ENCODE measurements around the gene DENND11.

The DENND11 gene

DNA sequence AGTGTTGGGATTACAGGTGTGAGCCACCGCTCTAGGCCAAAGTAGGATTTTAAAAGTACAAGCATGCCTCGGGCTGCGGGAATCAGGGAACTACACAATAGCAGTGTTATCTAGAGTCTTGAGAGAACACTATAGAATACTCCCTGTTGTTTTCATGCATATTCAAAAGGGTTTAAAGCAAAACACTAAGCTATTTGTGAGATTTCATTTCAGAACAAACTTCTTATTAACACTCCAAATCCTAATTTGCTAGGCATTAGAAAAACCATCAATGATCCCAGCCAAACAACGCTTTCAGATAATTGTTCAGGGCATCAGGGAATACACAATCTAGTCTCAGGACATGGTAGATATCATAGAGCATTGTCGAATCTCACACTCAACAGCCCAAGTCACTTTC, 13.9 kb downstream of the DENND11 start:
- no peak for DNase-seq
- intact Hi-C loops (cut with DNase I), result no loop called here

GRCh38 chr7:141686670-141687069, 15.3 kb downstream of the DENND11 start:
- no peak for DNase-seq
- intact Hi-C loops (cut with DNase I), result no loop called here

DNA sequence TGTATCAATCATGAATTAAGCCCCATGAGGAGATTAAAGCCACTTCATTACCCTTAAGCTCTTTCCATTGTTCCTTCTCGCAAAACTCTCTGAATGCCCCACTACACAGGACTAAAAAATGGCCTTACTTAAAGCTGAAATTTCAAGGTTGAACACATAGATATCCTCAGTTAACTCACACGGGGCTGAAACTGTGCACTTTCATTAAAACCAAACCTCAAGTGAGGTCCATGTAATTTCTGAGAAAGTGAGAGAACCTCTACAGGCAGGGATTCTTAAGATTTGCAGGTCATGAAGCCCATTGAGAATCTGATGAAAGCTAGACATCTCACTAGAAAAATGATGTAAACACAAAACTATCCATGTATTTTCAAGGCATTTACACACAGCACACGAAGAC, 15.9 kb downstream of the DENND11 start:
- intact Hi-C loops (cut with DNase I), result no loop called here
- DNase-seq, result no peak

DNA sequence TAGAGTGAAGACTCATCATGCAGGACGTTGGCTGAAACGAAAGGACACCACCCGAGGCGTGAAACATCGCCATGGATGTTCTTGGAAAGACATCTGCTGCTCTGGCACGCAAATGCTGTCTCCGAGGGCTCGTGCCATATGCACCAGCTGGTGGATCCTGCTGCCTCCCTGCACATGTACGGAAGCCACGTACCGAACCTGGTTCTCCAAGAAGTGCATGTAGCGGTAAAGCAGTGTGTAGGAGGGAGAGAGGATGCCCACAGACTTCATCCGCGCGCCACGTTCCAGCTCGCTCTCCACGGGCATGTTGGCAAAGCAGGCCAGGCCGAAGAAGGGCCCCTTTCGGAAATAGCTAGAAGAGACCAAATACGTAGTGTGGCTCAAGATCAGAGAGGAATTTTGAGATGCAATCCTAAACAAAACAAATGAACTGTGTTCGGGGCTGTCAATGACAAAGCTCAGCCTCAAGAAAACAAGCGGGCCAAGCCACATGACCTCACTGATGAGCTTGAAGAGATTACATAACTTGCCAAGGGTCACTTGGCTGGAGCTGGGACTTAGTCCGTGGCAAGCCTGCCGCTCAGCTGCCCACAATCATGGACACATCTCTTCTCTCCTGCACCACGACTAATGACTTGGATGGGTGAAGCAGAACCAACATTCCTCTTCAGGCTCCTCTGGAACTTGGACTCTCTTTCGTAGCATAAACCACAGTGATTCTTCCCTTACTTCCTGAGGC, 16.5 kb downstream of the DENND11 start:
- intact Hi-C loops (cut with DNase I), result no loop called here
- DNase-seq, result peak; percentile 51 to 96 (median 76)

DNA sequence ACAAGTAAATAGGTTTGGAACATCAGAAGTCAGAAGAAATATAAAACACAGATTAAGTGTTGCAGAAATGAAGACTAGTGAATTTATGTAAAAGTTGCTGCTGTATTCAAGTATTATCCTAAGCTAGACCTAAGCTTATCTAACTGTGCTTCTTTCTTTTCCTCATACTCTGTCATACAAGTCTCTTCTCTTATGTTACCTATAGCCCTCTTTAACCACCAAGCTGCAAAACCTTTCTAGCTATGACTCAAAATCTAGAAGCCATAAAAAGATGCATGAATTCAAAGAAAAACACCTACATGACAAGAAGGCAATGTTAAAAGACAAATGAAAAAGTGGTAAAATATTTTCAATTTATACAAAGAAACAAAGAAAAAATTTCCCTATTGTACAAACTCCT, 23.0 kb downstream of the DENND11 start:
- intact Hi-C loops (cut with DNase I), result no loop called here
- DNase-seq, result no peak

- intact Hi-C loops (cut with DNase I), result no loop called here
- no peak for DNase-seq
Measured at GRCh38 chr7:141676618-141677017, 25.3 kb downstream of the DENND11 start.

DNA sequence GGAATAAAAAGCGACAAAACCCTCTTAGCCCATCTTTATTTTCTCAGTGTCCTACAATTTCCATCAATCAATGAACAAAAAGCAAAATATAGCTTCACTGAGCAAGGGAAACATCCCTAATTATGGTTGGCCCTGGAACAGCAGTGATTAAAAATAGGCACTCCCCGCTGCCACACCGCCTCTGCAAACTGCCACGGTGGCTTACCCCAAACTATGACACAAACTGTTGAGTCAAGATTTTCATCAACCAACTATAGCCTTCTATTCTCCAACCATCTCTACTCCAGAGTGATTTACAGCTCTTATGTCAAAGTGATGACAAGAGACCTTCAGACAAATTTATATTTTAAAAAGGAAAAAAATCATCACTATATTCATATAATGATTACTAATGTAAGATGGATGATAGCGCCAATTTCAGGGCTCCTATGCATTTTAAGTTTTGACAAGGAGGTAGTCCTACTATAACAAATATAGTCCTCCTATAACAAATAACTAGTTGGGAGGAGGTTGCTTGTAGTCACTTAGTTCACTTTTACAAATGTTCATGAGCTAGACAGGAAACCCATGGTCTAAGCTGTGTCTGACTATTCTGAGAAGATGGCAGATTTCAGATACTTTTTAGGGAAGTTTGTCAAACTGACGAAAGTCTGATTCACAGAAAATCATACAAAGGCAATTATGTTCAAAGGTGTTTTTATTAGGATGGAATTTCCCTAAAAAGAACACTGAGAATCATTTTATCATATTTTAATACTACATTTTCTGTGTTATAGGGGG, 26.3 kb downstream of the DENND11 start:
- intact Hi-C loops (cut with DNase I), result no loop called here
- no peak for DNase-seq

- intact Hi-C loops (cut with DNase I), result no loop called here
- DNase-seq, result peak in 3 of 10 donors; percentile 42 to 86 (median 57)
Measured at GRCh38 chr7:141674702-141675101, 27.3 kb downstream of the DENND11 start.

GRCh38 chr7:141674171-141674671, 27.7 kb downstream of the DENND11 start:
- intact Hi-C loops (cut with DNase I), result no loop called here
- DNase-seq, result no peak

- intact Hi-C loops (cut with DNase I), result no loop called here
- DNase-seq, result no peak
Measured at GRCh38 chr7:141673346-141673745, 28.6 kb downstream of the DENND11 start.

- intact Hi-C loops (cut with DNase I), result no loop called here
- no peak for DNase-seq
Measured at GRCh38 chr7:141671705-141672496, 30.1 kb downstream of the DENND11 start.

- no peak for DNase-seq
- intact Hi-C loops (cut with DNase I), result no loop called here
Measured at GRCh38 chr7:141668853-141669252, 33.1 kb downstream of the DENND11 start.

DNA sequence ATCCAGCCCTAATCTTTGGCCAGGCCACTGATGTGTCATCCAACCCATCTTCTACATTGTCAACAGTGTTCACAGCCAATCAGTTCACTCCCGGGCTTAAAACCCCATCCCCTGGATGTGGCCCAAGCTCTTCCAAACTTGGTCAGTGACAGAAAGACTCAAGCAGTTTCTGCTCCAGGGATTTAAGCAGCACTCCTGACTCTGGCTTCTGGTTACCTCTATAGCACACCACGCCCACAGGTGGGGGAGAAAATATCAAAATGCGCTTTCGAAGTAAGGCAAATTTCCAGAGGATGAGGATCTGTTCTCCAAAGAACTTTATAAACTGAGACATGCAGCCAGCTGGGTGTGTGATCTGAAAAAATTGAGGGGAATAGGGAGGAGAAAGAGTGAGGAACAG, 35.9 kb downstream of the DENND11 start:
- intact Hi-C loops (cut with DNase I), result no loop called here
- no peak for DNase-seq

GRCh38 chr7:141665208-141666035, 36.5 kb downstream of the DENND11 start:
- intact Hi-C loops (cut with DNase I), result no loop called here
- DNase-seq, result peak in 1 of 10 donors; percentile 61

DNA sequence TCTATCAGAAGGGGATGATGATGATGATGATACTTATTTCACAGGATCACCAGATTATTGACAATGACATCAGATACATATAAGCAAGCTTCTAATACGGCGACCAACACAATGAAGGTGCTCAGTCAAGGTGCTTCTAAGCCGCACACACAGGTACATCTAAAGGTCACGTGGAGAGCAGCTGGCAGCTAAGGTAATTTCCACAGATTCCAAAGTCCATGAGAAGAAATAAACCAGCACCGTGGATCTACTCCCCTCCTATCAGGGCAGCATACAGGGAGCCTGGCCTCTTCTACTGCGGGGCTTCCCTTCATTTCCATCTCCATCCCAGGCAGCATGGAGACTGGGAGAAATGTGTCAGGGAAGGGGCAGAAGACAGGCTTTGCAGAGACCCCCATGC, 37.5 kb downstream of the DENND11 start:
- DNase-seq, result no peak

GRCh38 chr7:141663081-141663849, 38.7 kb downstream of the DENND11 start:
- peak in 1 of 10 donors; percentile 73 for DNase-seq
- intact Hi-C loops (cut with DNase I), result no loop called here

More for the DNA sequence above, 37.5 kb downstream of the DENND11 start:
- intact Hi-C loops (cut with DNase I), result no loop called here

GRCh38 chr7:141660259-141660658, 41.7 kb downstream of the DENND11 start:
- intact Hi-C loops (cut with DNase I), result no loop called here
- peak in 2 of 10 donors; percentile 26 to 36 for DNase-seq

GRCh38 chr7:141659501-141659900, 42.5 kb downstream of the DENND11 start:
- no peak for DNase-seq
- intact Hi-C loops (cut with DNase I), result no loop called here

DNA sequence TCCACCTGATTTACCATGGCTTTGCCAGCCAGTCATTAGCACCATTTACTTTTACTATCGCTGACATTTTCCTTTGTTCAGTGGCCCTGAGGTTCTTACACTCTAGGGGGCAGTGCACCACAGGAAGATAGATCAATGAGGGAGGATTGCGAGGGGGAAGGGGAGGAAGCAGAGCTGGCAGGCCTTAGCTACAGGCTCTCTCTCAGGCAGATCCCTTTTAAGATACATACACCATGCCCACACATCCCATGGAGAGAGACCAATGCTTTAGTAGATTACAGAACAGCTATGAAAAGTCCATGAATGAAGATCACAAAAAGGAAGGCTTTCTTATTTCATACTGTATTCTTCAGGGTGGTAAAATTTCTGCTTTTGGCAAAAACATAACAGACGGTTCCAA, 47.4 kb downstream of the DENND11 start:
- peak in 7 of 10 donors; percentile 46 to 93 (median 66) for DNase-seq
- intact Hi-C loops (cut with DNase I), result loop anchor here (2.0 to 5.0 kb wide), 6 partner anchors 48 to 842 kb away; partner anchors contain the start of genes DENND11, MRPS33, SSBP1 and TMEM178B

Data from posterior cingulate gyrus (tissue), 11 donors.